HG03575 (cell line): ENCODE data around the gene ZRANB1.

Experiments used
- ATAC-seq: cut with Tn5 transposase; IDR thresholded peaks from one replicate; pipeline ENCODE4 v1.9.1; 2021; ENCODE audit not compliant: unreplicated experiment, insufficient number of reproducible peaks, low FRiP score; ENCODE audit errors: extremely low read depth

Gene ZRANB1

GRCh38 chr10:125012851-125013528 lies 71.1 kb downstream of the ZRANB1 start:
- no peak for ATAC-seq

- ATAC-seq: no peak
Measured at GRCh38 chr10:125013529-125013872, 71.6 kb downstream of the ZRANB1 start.

GRCh38 chr10:125014086-125014830 lies 72.3 kb downstream of the ZRANB1 start:
- ATAC-seq: no peak

- no peak for ATAC-seq
Measured at GRCh38 chr10:125014836-125015355, 73.0 kb downstream of the ZRANB1 start.

GRCh38 chr10:125015356-125015944 lies 73.5 kb downstream of the ZRANB1 start:
- ATAC-seq: no peak

- ATAC-seq: no peak
Measured at GRCh38 chr10:125016123-125016522, 74.2 kb downstream of the ZRANB1 start.

GRCh38 chr10:125016611-125017202 lies 74.8 kb downstream of the ZRANB1 start:
- no peak for ATAC-seq

GRCh38 chr10:125017547-125018298 lies 75.8 kb downstream of the ZRANB1 start:
- no peak for ATAC-seq

GRCh38 chr10:125018576-125019143 lies 76.7 kb downstream of the ZRANB1 start:
- no peak for ATAC-seq

GRCh38 chr10:125020386-125020785 lies 78.5 kb downstream of the ZRANB1 start:
- ATAC-seq: no peak

- ATAC-seq: no peak
Measured at GRCh38 chr10:125020871-125021270, 78.9 kb downstream of the ZRANB1 start.

- no peak for ATAC-seq
Measured at GRCh38 chr10:125021686-125022344, 79.9 kb downstream of the ZRANB1 start.

- ATAC-seq: no peak
Measured at GRCh38 chr10:125022671-125023070, 80.7 kb downstream of the ZRANB1 start.

- ATAC-seq: no peak
Measured at GRCh38 chr10:125023255-125023654, 81.3 kb downstream of the ZRANB1 start.

GRCh38 chr10:125023862-125024496 lies 82.1 kb downstream of the ZRANB1 start:
- ATAC-seq: no peak

GRCh38 chr10:125024497-125025234 lies 82.7 kb downstream of the ZRANB1 start:
- no peak for ATAC-seq

- no peak for ATAC-seq
Measured at GRCh38 chr10:125025341-125025740, 83.4 kb downstream of the ZRANB1 start.
